Karpas-422 (cell line): ENCODE data around the gene LRRC3C. TPM values are rescaled to one million over a fixed set of nuclear protein-coding genes. Genes with fewer than 3 reads are reported as not detected.

Experiments used
- DNase-seq: peaks from one replicate; pipeline ENCODE4 v3.0.0-alpha.2; 2015
- H2AFZ ChIP-seq: fragments of 200-600 bp; sonication (generic); 2 replicates; pipeline ENCODE4 v1.6.1; 2014; ENCODE audit warnings: antibody characterized with exemption, low read length, mixed read lengths
- H3K27ac ChIP-seq: fragments of 200-600 bp; sonication (generic); 2 replicates; pipeline ENCODE4 v1.5.1; 2014; ENCODE audit warnings: mild to moderate bottlenecking, low read length, moderate library complexity
- H3K27me3 ChIP-seq: fragments of 200-600 bp; sonication (generic); 2 replicates; pipeline ENCODE4 v1.6.1; 2014; ENCODE audit warnings: low read length, mixed read lengths
- H3K36me3 ChIP-seq: fragments of 200-600 bp; sonication (generic); 2 replicates; pipeline ENCODE4 v1.6.1; 2014; ENCODE audit warnings: low read length, mixed read lengths; ENCODE audit not compliant: insufficient read depth
- H3K4me1 ChIP-seq: fragments of 200-600 bp; sonication (generic); 2 replicates; pipeline ENCODE4 v1.6.1; 2014; ENCODE audit warnings: mild to moderate bottlenecking, low read length, mixed read lengths
- H3K4me2 ChIP-seq: fragments of 200-600 bp; sonication (generic); 2 replicates; pipeline ENCODE4 v1.6.1; 2014; ENCODE audit warnings: low read length, low read depth, mild to moderate bottlenecking; ENCODE audit not compliant: poor library complexity, severe bottlenecking
- H3K4me3 ChIP-seq: fragments of 200-600 bp; sonication (generic); 2 replicates; pipeline ENCODE4 v1.5.1; 2014; ENCODE audit warnings: mild to moderate bottlenecking, antibody characterized with exemption, low read length, mixed read lengths
- H3K79me2 ChIP-seq: fragments of 200-600 bp; sonication (generic); 2 replicates; pipeline ENCODE4 v1.6.1; 2014; ENCODE audit warnings: mild to moderate bottlenecking, low read length, mixed read lengths
- H3K9ac ChIP-seq: fragments of 200-600 bp; sonication (generic); 2 replicates; pipeline ENCODE4 v1.6.0; 2014; ENCODE audit warnings: low read length
- H3K9me2 ChIP-seq: fragments of 200-600 bp; sonication (generic), shearing (Covaris generic); replicated peaks from 2 replicates; pipeline ENCODE4 v1.6.0; 2014; ENCODE audit warnings: mild to moderate bottlenecking, low read length, moderate library complexity; ENCODE audit not compliant: insufficient read depth
- H3K9me3 ChIP-seq: fragments of 300-700, 200-600 bp; sonication (generic); 2 replicates; pipeline ENCODE4 v1.6.1; 2014; ENCODE audit warnings: low read length, mixed read lengths
- H4K20me1 ChIP-seq: fragments of 200-600 bp; sonication (generic); 2 replicates; pipeline ENCODE4 v1.6.1; 2014; ENCODE audit warnings: mild to moderate bottlenecking, antibody characterized with exemption, low read length, low read depth; ENCODE audit not compliant: insufficient read depth
- total RNA-seq: library from RNA; depleted of rRNA; stranded (reverse); fragments of >200 nt; shearing (Covaris generic); gene quantifications from 2 replicates; pipeline ENCODE4 v1.2.3, GENCODE V29; 2014; ENCODE audit warnings: low replicate concordance

Gene LRRC3C
- total RNA-seq, 1 experiment from 2014 or later: 0.86 TPM

- Histone ChIP-seq H3K4me3 (no peak overlapping the region), H3K9me3 (no peaks in the 10 kb centered on the region), H3K9ac (no peak overlapping the region), H3K9me2 (no peaks in the 10 kb centered on the region), H3K4me1 (peaks cover 17% of the 10 kb centered on the region), H3K4me2 (no peak overlapping the region), H4K20me1 (no peaks in the 10 kb centered on the region), H3K27ac (no peak overlapping the region), H3K79me2 (no peaks in the 10 kb centered on the region), H3K27me3 (no peaks in the 10 kb centered on the region), H2AFZ (no peak overlapping the region), H3K36me3 (no peaks in the 10 kb centered on the region)
- DNase-seq: no peak
Observed at GRCh38 chr17:39935909-39936308, 8.4 kb downstream of the LRRC3C start.

- DNase-seq: no peak
- Histone ChIP-seq H3K9me2 (no peaks in the 10 kb centered on the region), H3K9ac (no peak overlapping the region)
Observed at GRCh38 chr17:39937447-39937846, 9.9 kb downstream of the LRRC3C start.

GRCh38 chr17:39938140-39938869, 10.8 kb downstream of the LRRC3C start:
- Histone ChIP-seq H3K79me2 (no peaks in the 10 kb centered on the region), H3K9ac (no peak overlapping the region), H3K4me2 (no peak overlapping the region), H3K9me2 (no peaks in the 10 kb centered on the region), H3K4me3 (no peak overlapping the region), H3K36me3 (no peaks in the 10 kb centered on the region), H3K9me3 (no peaks in the 10 kb centered on the region), H4K20me1 (no peaks in the 10 kb centered on the region), H3K27ac (no peak overlapping the region), H3K4me1 (peaks cover 17% of the 10 kb centered on the region), H2AFZ (no peak overlapping the region), H3K27me3 (no peaks in the 10 kb centered on the region)
- DNase-seq: no peak

More at GRCh38 chr17:39937447-39937846, 9.9 kb downstream of the LRRC3C start:
- no peak overlapping the region for H3K27ac ChIP-seq
- peaks cover 17% of the 10 kb centered on the region for H3K4me1 ChIP-seq
- H3K79me2 ChIP-seq: no peaks in the 10 kb centered on the region
- H3K4me3 ChIP-seq: no peak overlapping the region
- no peaks in the 10 kb centered on the region for H3K36me3 ChIP-seq
- no peaks in the 10 kb centered on the region for H3K27me3 ChIP-seq
- no peaks in the 10 kb centered on the region for H3K9me3 ChIP-seq
- H3K4me2 ChIP-seq: no peak overlapping the region
- H2AFZ ChIP-seq: no peak overlapping the region
- H4K20me1 ChIP-seq: no peaks in the 10 kb centered on the region

GRCh38 chr17:39939106-39939505, 11.6 kb downstream of the LRRC3C start:
- Histone ChIP-seq H3K79me2 (no peaks in the 10 kb centered on the region), H3K27ac (no peak overlapping the region), H3K4me1 (peaks cover 21% of the 10 kb centered on the region), H3K9me3 (no peaks in the 10 kb centered on the region), H4K20me1 (no peaks in the 10 kb centered on the region), H3K9ac (no peak overlapping the region), H3K9me2 (no peaks in the 10 kb centered on the region), H2AFZ (0 out of 2 replicates have a peak overlapping the region, but pooled peaks have one; percentile 2), H3K4me3 (no peak overlapping the region), H3K27me3 (no peaks in the 10 kb centered on the region), H3K4me2 (peak overlapping the region; percentile 40), H3K36me3 (no peaks in the 10 kb centered on the region)
- DNase-seq: no peak

- no peak overlapping the region for H3K27ac ChIP-seq
- H3K36me3 ChIP-seq: no peaks in the 10 kb centered on the region
- H3K27me3 ChIP-seq: no peaks in the 10 kb centered on the region
- peak overlapping the region; percentile 51 for H3K9ac ChIP-seq
- H3K79me2 ChIP-seq: no peaks in the 10 kb centered on the region
- H3K4me3 ChIP-seq: no peak overlapping the region
- H3K9me3 ChIP-seq: no peaks in the 10 kb centered on the region
- H4K20me1 ChIP-seq: no peaks in the 10 kb centered on the region
- H3K4me2 ChIP-seq: peak overlapping the region; percentile 40
- H2AFZ ChIP-seq: peak overlapping the region; percentile 80; the same call in 1 of the 2 replicates
- peak; percentile 80 for DNase-seq
- H3K4me1 ChIP-seq: peaks cover 19% of the 10 kb centered on the region
- H3K9me2 ChIP-seq: no peaks in the 10 kb centered on the region
Observed at GRCh38 chr17:39939588-39940419, 12.3 kb downstream of the LRRC3C start.

GRCh38 chr17:39943702-39944392, 16.3 kb downstream of the LRRC3C start:
- Histone ChIP-seq H3K9ac (no peak overlapping the region), H2AFZ (no peak overlapping the region), H3K9me2 (no peaks in the 10 kb centered on the region), H3K4me3 (no peak overlapping the region), H3K4me1 (peaks cover 23% of the 10 kb centered on the region), H3K27me3 (no peaks in the 10 kb centered on the region), H3K4me2 (no peak overlapping the region), H3K27ac (no peak overlapping the region), H4K20me1 (no peaks in the 10 kb centered on the region), H3K79me2 (no peaks in the 10 kb centered on the region), H3K36me3 (no peaks in the 10 kb centered on the region), H3K9me3 (no peaks in the 10 kb centered on the region)
- no peak for DNase-seq

GRCh38 chr17:39944393-39944711, 16.8 kb downstream of the LRRC3C start:
- peaks cover 21% of the 10 kb centered on the region for H3K4me1 ChIP-seq
- H3K27ac ChIP-seq: no peak overlapping the region
- H4K20me1 ChIP-seq: no peaks in the 10 kb centered on the region
- H3K36me3 ChIP-seq: no peaks in the 10 kb centered on the region
- no peak for DNase-seq
- H3K4me2 ChIP-seq: no peak overlapping the region
- no peaks in the 10 kb centered on the region for H3K9me3 ChIP-seq
- H3K9me2 ChIP-seq: no peaks in the 10 kb centered on the region
- no peak overlapping the region for H3K9ac ChIP-seq
- no peak overlapping the region for H3K4me3 ChIP-seq
- H3K79me2 ChIP-seq: no peaks in the 10 kb centered on the region
- H3K27me3 ChIP-seq: no peaks in the 10 kb centered on the region
- H2AFZ ChIP-seq: no peak overlapping the region
